Measurements from ENCODE around the gene DYRK1A.

The DYRK1A gene

GRCh38 chr21:37419228-37419906, 52.8 kb downstream of the DYRK1A start:
- DNase-seq (ENCODE audit: low read depth) = no peak

DNA sequence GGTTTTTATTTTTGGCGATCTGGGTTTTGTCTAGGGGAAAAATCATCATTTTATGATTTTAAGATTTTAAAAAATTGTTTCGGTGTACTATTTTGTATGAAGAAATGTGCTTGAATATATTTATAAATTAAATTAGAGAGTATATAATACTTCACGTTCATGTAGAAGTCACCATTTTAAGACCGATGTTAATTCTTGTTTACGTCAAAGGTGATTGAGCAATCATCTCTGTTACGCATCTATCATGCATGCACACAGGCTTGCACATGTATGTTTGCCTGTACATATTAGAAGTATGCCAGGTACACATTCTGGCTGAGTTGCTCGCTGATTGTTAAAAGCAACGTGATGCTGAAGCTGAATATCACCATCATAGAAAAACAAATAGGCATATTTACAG, 54.7 kb downstream of the DYRK1A start:
- DNase-seq (ENCODE audit: low read depth) = no peak

DNA sequence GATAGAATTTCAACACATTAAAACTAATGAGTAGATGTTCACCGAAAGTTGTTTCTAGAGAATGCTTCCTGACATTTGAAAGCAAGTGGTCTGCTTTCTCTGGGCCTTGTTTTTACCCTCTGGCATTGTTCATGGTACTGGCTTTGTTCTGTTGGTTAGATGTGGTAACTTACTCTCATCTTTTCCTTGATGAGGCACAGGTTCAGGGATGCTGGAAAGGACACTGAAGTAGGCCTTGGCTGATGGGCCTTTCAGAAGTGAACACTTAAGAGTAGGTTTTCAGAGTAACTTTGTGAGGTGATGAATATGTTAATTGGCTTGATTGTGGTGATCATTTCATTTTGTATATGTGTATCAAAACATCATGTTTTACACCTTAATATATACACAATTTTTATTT, 55.8 kb downstream of the DYRK1A start:
- DNase-seq (ENCODE audit: low read depth) = no peak

GRCh38 chr21:37423103-37423502, 56.5 kb downstream of the DYRK1A start:
- DNase-seq (ENCODE audit: low read depth) = no peak

DNA sequence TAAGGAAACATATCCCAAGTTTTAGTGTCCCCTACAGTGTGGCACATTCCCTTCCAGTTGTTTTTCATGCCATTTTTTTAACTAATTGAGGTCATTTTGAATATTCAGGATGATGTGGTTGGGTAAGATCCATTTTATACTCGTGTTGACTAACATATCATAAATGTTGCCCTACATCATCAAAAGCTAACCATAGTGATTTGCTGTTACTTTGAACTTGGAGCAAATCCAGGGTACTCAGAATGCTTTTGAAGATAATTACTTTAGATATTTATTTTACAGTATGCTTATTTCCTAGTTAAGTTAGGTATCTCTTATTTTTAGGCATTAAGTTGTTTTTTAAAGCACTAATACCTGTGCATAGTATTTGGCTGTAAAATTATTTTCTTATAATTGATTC, 57.8 kb downstream of the DYRK1A start:
- no peak for DNase-seq (ENCODE audit: low read depth)

GRCh38 chr21:37425001-37425400, 58.4 kb downstream of the DYRK1A start:
- no peak for DNase-seq (ENCODE audit: low read depth)

- no peak for DNase-seq (ENCODE audit: low read depth)
These were observed 59.1 kb downstream of the DYRK1A start for GRCh38 chr21:37425684-37426083.

GRCh38 chr21:37427221-37427620, 60.6 kb downstream of the DYRK1A start:
- DNase-seq (ENCODE audit: low read depth) = no peak

GRCh38 chr21:37429356-37429755, 62.8 kb downstream of the DYRK1A start:
- no peak for DNase-seq (ENCODE audit: low read depth)

DNA sequence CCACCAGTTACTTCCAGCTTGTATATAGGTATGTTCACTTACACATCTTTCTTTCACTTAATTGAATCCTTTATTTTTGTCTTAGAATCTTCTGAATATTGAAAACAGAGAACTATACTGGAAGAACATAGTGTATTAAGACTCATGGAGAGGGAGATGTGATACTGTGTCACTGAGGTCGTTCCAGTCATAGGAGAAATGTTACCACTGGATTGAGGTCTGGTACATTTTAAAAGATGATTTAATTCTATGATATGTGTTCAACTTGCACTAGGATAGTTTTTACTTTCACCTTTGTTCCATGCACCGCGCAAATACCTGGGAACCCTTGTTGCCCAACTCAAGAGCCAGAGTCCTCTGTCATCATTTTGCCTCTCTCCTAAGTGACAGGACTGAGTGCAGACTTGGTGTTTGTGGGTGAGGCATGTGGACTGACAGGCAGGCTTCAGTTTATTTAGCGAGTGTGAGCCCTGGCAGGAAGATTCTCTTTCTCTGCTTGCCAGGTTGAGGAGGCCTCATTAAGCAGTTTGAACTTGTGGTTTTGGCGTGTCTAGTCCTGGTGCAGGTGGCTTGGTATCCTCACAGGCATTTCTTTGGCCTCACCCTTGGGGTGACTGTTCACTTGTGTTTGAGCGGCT, 63.7 kb downstream of the DYRK1A start:
- DNase-seq (ENCODE audit: low read depth) = no peak

- DNase-seq (ENCODE audit: low read depth) = no peak
These were observed 64.7 kb downstream of the DYRK1A start for GRCh38 chr21:37431243-37431642.

- no peak for DNase-seq (ENCODE audit: low read depth)
These were observed 66.3 kb downstream of the DYRK1A start for GRCh38 chr21:37432710-37433455.

GRCh38 chr21:37433456-37433840, 66.9 kb downstream of the DYRK1A start:
- no peak for DNase-seq (ENCODE audit: low read depth)

GRCh38 chr21:37435120-37435519, 68.5 kb downstream of the DYRK1A start:
- DNase-seq (ENCODE audit: low read depth) = no peak

GRCh38 chr21:37435711-37436110, 69.1 kb downstream of the DYRK1A start:
- no peak for DNase-seq (ENCODE audit: low read depth)

DNA sequence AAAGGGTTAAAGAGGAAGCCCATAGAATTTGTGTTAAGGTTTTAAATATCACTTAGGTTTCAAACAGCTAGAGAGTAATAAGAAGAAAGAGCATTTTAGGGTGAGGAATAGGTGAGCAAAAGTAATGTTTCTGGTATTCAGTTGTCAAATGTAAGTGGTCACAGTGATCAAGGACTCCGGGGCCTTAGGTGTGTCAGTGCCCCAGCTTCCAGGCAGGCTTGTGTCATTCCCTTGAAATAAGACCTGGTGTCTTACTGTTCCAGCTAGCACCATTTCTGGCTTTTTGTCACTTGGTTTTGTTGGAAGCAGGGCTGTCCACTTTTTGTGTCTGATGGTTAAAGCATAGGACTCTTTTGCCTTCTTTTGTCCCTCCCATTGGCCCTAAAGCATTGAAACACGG, 69.6 kb downstream of the DYRK1A start:
- no peak for DNase-seq (ENCODE audit: low read depth)

GRCh38 chr21:37437376-37438080, 71.0 kb downstream of the DYRK1A start:
- DNase-seq (ENCODE audit: low read depth) = no peak

- no peak for DNase-seq (ENCODE audit: low read depth)
These were observed 77.1 kb downstream of the DYRK1A start for GRCh38 chr21:37443683-37444082.

DNA sequence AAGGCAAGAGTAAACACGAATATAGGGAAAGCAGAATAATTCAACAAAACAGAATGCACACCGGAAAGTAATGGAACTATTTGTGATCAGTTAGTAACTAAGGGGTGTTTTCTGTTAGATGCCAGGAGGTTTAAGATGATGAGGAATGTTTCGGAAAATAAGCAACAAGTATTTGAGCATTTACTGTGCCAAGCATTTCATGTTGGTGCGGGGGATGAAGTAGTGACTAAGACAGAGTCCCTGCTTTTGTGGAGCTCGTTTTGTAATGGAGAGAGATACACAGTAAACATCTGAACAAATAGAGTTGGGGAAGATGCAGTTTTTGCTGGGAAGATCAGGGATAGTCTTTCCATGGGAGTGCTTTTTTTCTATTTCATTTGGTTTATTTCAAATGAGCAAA, 78.7 kb downstream of the DYRK1A start:
- DNase-seq (ENCODE audit: low read depth) = no peak

- no peak for DNase-seq (ENCODE audit: low read depth)
These were observed 80.0 kb downstream of the DYRK1A start for GRCh38 chr21:37446552-37446951.

- DNase-seq (ENCODE audit: low read depth) = no peak
These were observed 80.8 kb downstream of the DYRK1A start for GRCh38 chr21:37447288-37447936.

DNA sequence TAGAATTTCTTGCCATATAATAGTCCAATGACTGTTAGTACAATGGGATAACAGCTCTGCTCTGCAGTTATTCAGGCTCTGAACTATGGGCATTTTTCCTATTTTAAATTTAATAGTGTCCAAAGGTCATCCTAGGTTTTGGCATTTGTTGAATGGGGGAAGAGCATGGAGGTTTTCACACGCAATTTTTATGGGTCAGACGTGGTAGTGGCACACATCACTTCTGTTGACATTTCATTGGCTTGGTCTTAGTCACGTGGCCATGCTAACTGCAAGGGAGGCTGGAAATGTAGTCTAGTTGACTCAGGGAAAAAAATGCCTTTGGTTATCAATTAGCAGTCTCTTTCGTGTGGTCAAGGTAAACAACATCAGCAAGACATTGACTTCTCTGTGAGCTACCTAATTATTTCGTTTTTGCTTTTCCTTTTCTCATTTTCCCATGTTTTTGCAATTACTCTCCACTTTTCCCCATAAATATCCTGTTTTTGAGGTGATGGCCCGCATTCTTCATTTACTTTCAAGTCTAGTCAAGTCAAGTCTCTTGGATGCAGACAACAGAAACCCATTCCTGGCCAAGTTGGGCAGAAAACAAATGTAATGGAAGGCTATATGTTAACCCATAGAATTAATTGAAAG, 82.8 kb downstream of the DYRK1A start:
- DNase-seq (ENCODE audit: low read depth) = no peak

Data from activated T-cell treated with anti-CD3 and anti-CD28 coated beads for 1 hour (primary cell).